NCI-H2196 treated with DMSO at 0.1 percent for 48 hours (cell line): ENCODE results near the gene FGF12.

Experiments used
- DNase-seq: peaks from one replicate; lab custom pipeline; 2025; ENCODE audit not compliant: unreplicated experiment; lab: John Stamatoyannopoulos, UW

FGF12 gene

GRCh38 chr3:192685801-192686200 is 41.5 kb downstream of the FGF12 start:
- DNase-seq = no peak

DNA sequence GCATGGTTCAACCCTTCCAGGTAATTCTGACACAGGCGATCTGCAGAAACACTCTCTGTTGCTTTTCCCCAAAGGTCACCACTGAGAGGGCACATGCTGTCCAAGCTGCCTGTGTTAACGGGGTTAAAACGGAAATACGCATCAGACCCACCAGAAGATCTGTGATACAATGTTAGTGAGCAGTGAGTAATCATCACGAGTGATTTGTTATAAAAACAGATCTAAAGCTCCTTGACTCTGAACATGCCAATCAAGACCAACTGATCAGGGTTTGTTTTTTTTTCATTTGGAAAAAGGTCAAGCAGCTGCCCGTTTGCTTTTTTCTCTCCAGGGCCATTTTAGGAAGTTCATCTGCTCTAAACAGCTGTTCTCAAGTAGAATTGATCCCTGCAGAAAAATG is 43.2 kb downstream of the FGF12 start:
- DNase-seq = no peak

DNA sequence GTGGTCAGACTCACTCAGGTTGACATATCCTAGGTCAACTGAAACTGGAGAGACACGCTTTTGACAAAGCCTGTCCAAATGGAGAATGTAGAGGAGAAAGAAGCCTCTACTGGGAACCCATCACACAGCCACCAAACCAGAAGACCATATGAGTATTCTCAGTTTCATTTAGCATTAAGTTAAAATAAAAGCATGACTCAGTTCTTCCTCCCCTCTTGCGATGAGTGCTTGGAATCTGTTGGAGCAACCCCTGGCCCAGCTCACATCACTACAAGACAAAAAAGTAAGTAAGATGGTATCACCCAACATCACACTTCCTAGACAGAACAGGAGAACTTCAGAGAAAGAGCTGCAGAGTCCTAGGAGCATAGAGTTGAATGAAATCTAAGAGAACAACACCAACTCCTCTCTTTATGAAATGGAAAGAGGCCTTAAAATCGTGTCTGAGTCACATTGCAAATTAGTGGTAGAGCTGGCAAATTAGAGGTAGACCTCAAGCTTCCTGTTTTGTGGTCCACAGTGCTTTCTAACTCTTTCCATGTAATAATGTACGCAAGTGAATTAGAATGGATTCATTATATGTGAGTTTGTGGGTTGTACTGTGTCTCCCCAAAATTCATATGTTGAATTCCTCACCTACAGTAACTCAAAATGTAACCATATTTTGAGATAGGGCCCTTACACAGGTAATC is 51.2 kb downstream of the FGF12 start:
- no peak for DNase-seq

- no peak for DNase-seq
These were observed 71.7 kb downstream of the FGF12 start for GRCh38 chr3:192655628-192656027.

DNA sequence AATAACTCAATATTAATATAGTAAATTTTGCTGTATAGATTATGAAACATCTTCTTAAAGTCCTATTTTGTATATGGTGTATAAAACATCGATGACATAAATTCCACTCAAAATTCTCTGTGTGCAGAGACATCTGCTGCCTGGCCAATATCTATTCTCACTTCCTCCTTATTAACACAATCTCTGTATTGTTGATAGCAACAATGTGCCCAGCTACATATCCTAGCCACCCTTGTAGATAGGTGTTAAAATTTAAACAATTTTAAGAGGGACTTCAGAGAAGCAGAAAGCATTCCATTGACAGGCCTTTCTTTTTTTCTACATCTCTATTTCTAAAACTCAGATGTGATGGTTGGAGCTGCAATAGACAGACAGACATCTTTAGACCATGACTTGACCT is 72.3 kb downstream of the FGF12 start:
- no peak for DNase-seq

DNA sequence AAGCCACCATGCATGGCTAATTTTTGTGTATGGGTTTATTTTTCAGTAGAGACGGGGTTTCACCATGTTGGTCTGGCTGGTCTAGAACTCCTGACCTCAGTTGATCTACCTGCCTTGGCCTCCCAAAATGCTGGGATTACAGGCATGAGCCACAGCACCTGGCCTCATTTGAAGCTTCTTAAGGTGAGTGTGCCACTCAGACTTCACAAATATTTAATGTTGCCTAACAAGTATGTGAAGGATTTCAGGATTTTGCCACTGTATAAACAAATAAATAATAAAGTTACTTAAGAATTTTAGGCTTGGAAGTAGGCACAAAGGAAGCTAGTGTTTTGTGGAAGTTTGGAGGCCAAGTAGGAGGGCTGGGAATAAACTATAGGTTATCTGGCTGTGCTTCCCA is 73.5 kb downstream of the FGF12 start:
- DNase-seq = no peak

GRCh38 chr3:192652727-192653126 is 74.6 kb downstream of the FGF12 start:
- no peak for DNase-seq

DNA sequence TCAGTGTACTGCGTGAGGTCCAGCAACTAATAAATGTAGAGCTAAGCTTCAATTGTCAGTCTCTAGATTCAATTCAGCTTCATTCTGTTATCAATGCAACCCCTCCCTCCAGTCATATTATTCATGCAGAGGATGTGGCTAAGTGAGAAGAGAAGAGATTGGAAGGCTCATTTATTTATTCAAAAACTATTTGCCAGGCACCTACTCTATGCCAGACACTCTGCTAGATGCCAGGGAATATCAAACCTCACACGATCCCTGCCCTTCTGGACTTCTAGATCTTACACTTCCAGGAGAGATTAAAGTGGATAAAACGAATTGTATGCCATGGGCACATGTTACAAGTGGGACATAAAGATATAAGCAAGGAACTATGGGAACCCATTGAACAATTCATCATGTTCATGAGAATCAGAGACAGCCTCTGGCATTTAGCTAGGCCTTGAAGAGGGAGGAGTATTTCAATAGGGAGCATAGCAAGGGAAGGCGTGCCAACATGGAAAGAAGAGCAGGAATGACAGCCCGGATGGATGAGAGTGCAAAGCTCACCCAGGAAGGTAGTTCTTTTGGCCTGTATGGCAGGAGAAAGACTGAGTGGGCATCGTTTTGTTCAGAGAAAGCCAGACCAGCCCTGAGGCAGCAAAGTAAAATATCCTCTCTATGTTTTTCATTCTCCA is 75.4 kb downstream of the FGF12 start:
- no peak for DNase-seq

DNA sequence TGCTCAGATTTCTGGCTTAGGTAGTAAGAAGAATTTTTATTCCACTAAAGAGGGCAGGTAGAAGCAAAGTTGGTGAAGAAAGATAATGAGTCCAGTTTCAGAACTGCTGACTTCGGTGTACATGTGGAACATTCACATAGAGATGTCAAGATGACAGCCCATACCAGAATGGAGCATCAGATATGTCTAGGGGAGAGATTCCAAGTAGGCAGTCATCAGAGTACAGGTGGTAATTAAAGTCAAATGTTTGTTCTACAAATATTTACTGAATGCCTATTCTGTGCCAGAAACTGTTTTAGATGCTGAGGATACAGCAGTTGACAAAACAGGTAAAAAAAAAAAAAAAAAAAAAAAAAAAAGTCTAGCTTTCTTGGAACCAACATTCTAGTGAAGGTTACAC is 81.9 kb downstream of the FGF12 start:
- no peak for DNase-seq

- no peak for DNase-seq
These were observed 84.7 kb downstream of the FGF12 start for GRCh38 chr3:192642651-192643050.

GRCh38 chr3:192641919-192642318 is 85.4 kb downstream of the FGF12 start:
- no peak for DNase-seq

DNA sequence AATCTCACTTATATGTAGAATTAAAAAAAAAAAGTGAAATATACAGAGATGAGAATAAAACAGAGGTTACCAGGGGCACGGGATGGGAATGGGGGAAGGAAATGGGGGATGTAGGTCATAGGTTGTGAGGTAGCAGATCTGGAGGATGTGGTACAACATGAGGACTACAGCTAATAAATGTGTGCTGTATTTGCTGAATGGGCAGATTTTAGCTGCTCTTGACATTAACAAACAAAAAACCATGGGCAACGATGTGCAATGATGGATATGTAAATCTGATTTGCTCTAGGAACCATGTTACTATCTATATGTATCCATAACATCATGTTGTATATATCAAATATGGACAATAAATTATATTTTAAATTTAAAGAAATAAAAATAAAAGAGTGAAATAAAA is 87.4 kb downstream of the FGF12 start:
- DNase-seq = no peak

DNA sequence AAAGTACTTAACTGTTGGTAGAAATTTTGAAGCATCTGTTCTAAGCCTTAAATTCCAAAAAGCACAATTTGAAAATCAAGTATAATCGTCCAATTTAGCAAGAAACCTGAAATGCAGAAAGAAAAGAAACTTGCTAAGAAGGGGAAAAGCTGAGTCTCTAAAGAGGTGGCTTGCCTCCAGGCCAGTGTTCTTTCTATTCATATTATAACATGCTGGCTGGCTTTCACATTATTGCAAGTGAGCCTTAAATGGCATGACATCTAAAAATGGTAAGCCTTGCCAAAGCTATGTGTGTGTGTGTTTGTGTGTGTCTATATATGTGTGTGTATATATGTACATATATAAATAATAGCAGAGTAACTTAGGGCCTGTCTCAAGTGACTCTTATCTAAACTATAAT is 89.5 kb downstream of the FGF12 start:
- no peak for DNase-seq

DNA sequence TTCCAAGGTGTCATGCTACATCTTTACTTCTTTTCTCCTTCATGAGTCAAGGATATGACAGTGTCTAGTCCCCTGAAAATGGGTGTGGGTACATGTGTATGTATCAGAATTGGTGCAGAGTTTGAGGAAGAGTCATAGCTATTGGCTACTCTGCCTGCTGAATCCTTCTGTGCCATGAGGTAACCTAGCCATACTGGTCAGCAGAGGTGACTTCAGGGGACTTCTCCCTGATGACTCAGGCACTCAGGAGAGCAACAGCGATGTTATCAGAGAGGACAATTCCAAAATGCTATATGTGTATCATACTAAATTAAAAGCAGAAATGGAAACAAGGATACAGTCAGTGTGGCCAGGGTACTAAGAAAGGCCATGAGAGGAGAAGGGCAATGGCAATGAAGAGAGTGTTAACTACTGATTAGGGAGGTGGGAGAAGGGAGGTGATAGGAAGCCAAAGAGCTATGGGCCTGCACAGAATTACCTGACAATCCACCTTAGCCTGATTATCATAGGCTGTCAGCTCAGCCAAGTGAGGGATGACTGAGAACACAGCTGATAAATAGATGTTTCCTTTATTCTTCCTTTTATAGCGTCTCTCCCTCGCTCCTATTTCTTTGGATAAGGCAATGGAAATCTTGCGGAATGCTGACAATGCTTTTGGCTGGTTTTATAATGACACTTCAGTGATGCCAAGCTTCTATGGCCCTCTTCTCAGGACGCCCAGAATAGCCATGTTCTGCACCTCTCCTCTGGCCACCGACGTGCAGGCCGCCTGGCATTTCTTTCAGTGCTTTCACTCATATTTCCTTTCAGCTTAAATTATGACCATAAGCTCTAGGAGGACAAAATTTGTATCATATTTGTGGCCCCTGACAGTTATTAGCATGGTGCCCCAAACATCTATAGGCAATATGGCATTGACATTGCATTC is 90.6 kb downstream of the FGF12 start:
- no peak for DNase-seq

DNA sequence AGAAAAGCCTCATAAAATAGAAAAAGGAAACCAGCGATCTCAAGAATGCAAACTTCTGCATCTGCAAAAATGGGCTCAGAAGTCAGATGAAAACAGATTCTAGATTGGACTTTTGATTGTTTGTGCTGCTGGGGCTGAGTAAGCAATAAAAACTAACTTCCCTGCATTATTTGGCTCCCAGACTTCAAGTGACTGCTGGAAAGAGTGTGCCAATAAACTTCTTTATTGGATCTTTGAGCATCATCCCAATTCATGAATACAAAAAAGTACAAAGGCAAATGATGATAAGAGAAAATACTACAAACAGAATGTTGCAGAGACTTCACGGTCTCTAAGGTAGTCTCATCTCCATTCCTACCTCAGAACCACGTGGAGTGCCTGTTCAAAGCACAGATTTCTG is 97.9 kb downstream of the FGF12 start:
- no peak for DNase-seq

DNA sequence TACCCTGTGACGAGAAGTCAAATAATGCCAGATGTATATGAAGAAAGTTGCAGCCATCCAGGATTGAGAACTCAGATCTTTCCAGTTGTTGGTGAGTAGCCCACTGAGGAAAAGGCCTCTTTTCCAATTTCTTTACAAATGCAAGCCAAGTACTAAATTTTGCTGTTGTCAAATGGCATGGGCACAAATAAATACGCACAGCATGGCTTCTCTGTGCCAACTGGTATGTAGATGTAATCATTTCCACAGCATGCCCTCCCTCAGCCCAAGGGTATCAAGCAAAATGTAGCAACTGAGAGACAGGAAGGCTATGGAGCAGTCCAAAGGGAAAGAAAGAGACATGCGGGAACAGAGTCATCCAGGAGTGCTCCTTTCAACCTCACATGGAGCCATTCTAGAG is 105.4 kb downstream of the FGF12 start:
- no peak for DNase-seq

- DNase-seq = no peak
These were observed 107.1 kb downstream of the FGF12 start for GRCh38 chr3:192620275-192620674.

GRCh38 chr3:192611411-192611810 is 115.9 kb downstream of the FGF12 start:
- DNase-seq = no peak

DNA sequence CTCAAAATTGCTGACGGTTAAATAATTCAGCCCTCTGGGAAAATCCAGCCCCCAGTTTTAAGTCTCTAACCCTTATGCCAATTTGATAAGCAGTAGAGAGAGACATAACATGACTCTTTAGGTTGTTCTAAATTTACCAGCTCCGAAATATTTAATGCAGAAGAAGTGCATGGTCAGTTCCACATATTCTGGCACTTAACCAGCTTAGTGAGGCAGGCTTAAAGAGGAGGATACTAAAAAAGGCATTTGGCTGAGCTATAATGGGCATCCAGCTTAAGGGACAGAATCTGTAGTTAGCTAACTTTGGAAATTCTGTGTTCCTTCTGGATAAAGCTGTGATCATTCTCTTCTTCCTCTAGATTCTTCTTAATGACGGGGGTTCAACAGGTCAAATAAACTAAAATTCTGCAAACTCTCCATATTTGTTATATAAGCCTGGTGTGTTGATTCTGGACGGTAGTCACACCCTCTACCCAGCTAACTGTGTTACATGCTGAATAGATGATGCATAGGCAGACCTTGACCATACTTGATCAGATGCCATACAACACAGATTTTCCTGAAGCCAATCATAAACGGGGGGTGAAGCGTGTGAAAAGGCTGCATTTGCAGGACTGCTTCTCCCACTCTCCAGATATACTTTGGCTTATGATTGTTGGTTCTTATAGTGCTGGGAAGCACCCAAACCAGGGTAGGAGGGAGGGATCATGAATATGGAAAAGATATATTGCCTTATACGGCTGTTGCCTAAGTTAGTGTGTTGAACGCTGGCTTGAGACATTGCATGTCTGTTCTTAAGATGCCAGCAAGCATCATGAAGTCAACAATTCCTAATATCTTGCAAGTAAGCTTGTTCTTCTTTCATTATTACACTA is 118.4 kb downstream of the FGF12 start:
- no peak for DNase-seq

- no peak for DNase-seq
These were observed 119.5 kb downstream of the FGF12 start for GRCh38 chr3:192607798-192608197.

GRCh38 chr3:192597913-192598312 is 129.4 kb downstream of the FGF12 start:
- no peak for DNase-seq
